Measurements from ENCODE around the gene ARHGAP6.

ARHGAP6 gene

DNA sequence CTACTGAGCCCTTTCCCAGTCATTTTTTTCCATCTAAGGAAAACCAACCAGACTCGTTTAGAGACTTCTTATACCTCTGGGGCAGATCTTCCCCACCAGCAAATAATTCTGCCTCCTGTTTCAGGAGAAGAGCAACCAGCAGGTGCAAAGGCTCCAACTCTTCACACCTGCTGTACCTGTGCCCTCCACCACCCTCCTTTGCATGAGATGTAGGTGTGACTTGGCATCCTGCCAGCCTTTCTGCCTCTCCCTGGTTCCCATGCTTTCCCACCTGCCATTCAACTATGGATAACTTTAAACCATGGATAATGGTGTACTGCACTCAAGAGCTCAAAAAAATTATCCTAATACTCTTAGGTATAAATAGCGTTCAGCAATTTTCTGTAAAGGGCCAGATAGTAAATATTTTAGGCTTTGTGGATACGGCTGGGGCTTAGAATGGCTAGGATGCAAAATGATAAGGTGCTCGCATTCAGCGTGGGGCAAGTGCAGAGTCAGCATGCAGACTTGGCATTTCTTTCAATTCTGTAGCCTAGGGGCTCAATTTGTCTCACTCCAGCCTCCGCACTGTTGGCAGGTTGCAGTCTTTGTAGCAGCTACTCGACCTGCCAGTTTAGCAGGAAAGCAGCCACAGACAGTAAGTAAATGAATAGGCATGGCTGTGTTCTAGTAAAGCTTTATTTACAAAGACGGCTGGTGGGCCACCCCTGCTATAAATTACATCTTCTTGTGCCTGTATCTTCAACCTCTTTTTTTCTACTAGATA lies 474.8 kb downstream of the ARHGAP6 start:
- Mint-ChIP-seq H3K4me3 (no peak overlapping the region), H3K4me1 (no peaks in the 10 kb centered on the region), H3K36me3 (ENCODE audit: low read depth) (no peaks in the 10 kb centered on the region), H3K27me3 (ENCODE audit: low read depth, poor library complexity) (no peaks in the 10 kb centered on the region), H3K9me3 (peaks cover 19% of the 10 kb centered on the region), H3K27ac (no peak overlapping the region)
- TF ChIP-seq CTCF (IDR thresholded peaks at IDR 0.05): no peak
- no peak for DNase-seq

DNA sequence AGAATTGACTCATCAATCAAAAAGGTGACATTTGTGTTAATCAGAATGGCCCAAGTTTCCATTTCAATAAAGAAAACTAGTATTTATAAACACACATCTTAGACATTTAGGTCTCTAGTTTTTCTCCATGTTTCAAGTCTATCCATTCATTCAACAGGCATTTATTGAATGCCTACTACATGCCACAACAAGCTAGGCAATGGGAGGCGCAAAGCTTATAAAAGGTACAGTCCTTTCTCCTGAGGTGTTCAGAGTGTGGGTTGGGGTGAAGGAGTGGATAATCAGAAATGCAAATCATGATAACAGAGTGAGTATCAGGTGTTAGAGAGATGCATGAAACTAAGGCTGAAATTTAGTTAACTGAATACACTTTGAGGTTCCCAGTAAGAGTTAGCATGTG lies 476.6 kb downstream of the ARHGAP6 start:
- Mint-ChIP-seq H3K36me3 (ENCODE audit: low read depth) (no peaks in the 10 kb centered on the region), H3K27ac (no peak overlapping the region), H3K9me3 (peaks cover 14% of the 10 kb centered on the region), H3K4me1 (no peaks in the 10 kb centered on the region), H3K27me3 (ENCODE audit: low read depth, poor library complexity) (no peaks in the 10 kb centered on the region), H3K4me3 (no peak overlapping the region)
- TF ChIP-seq CTCF (IDR thresholded peaks at IDR 0.05): no peak
- DNase-seq: no peak

- Mint-ChIP-seq H3K4me3 (no peak overlapping the region), H3K9me3 (peaks cover 14% of the 10 kb centered on the region), H3K4me1 (no peaks in the 10 kb centered on the region), H3K27ac (no peak overlapping the region), H3K27me3 (ENCODE audit: low read depth, poor library complexity) (no peaks in the 10 kb centered on the region), H3K36me3 (ENCODE audit: low read depth) (no peaks in the 10 kb centered on the region)
- DNase-seq: no peak
- no peak for TF ChIP-seq CTCF (IDR thresholded peaks at IDR 0.05)
These were observed 477.1 kb downstream of the ARHGAP6 start for GRCh38 chrX:11188664-11189063.

GRCh38 chrX:11187001-11187400 lies 478.7 kb downstream of the ARHGAP6 start:
- Mint-ChIP-seq H3K27me3 (ENCODE audit: low read depth, poor library complexity) (no peaks in the 10 kb centered on the region), H3K27ac (no peak overlapping the region), H3K4me1 (no peaks in the 10 kb centered on the region), H3K9me3 (peaks cover 14% of the 10 kb centered on the region), H3K4me3 (no peak overlapping the region), H3K36me3 (ENCODE audit: low read depth) (no peaks in the 10 kb centered on the region)
- no peak for DNase-seq
- TF ChIP-seq CTCF (IDR thresholded peaks at IDR 0.05): no peak

- H3K9me3 Mint-ChIP-seq: peaks cover 14% of the 10 kb centered on the region
- H3K4me1 Mint-ChIP-seq: no peaks in the 10 kb centered on the region
- H3K27ac Mint-ChIP-seq: no peak overlapping the region
- H3K36me3 Mint-ChIP-seq (ENCODE audit: low read depth): no peaks in the 10 kb centered on the region
- no peak overlapping the region for H3K4me3 Mint-ChIP-seq
- H3K27me3 Mint-ChIP-seq (ENCODE audit: low read depth, poor library complexity): no peaks in the 10 kb centered on the region
- no peak for TF ChIP-seq CTCF (IDR thresholded peaks at IDR 0.05)
- no peak for DNase-seq
These were observed 479.9 kb downstream of the ARHGAP6 start for GRCh38 chrX:11185861-11186260.

- Mint-ChIP-seq H3K4me1 (no peaks in the 10 kb centered on the region), H3K9me3 (peaks cover 18% of the 10 kb centered on the region), H3K27ac (no peak overlapping the region), H3K36me3 (ENCODE audit: low read depth) (no peaks in the 10 kb centered on the region), H3K27me3 (ENCODE audit: low read depth, poor library complexity) (peaks cover 7% of the 10 kb centered on the region), H3K4me3 (no peak overlapping the region)
- no peak for DNase-seq
- no peak for TF ChIP-seq CTCF (IDR thresholded peaks at IDR 0.05)
These were observed 485.1 kb downstream of the ARHGAP6 start for GRCh38 chrX:11180571-11180970.
